ENCODE results near the gene MBD3. TPM values are rescaled to one million over a fixed set of nuclear protein-coding genes. Genes with fewer than 3 reads are reported as not detected.

The MBD3 gene
- total RNA-seq, 5 donors from 2014 or later (not counting 1 experiment from before 2014, with no cell fraction given) = 51.8 to 80.3 (median 75.5) TPM

- POLR2A ChIA-PET = no interaction called here
- H3K4me3 Mint-ChIP-seq = peak within 1 kb of the TSS; percentile 92 to 97 (median 93)
- CTCF ChIA-PET = interaction anchor here (0.6 to 2.9 kb wide), 4 partner anchors 12 to 187 kb away, joined by 3 to 9 read pairs (median 5); partner anchors contain the start of gene MBD3 (in 1 of the 2)
- H3K4me1 Mint-ChIP-seq = peaks cover 38 to 58% (median 55%) of the 10 kb centered on the region in 3 donors
- peaks cover 3% of the 10 kb centered on the region for H3K36me3 Mint-ChIP-seq
- WGBS (ENCODE audit: insufficient coverage) = under 1% methylated on average over 79 of the region's 79 CpGs
- peak within 1 kb of the TSS; percentile 99 to 100 for H3K27ac Mint-ChIP-seq
- no peaks in the 10 kb centered on the region for H3K9me3 Mint-ChIP-seq
- Histone ChIP-seq H3K27ac (ENCODE audit: low read length) (peak within 1 kb of the TSS; percentile 80), H3K4me1 (ENCODE audit: control insufficient read depth in 1 of 2, extremely low read depth in 1 of 2, insufficient read depth in 2 of 2, low read length in 2 of 2) (peaks cover 21 to 76% of the 10 kb centered on the region in 2 experiments), H3K27me3 (replicated peaks in 1 of 2; ENCODE audit: control insufficient read depth in 2 of 2, extremely low read depth in 1 of 2, insufficient read depth in 2 of 2, low read length in 1 of 2) (no peaks in the 10 kb centered on the region), H3K4me3 (ENCODE audit: control insufficient read depth in 1 of 2, extremely low read depth in 1 of 2, low read length in 1 of 2) (peak within 1 kb of the TSS; percentile 88 to 99), H3K36me3 (ENCODE audit: control insufficient read depth in 2 of 2, extremely low read depth in 1 of 2, insufficient read depth in 1 of 2, low read length in 1 of 2) (peaks cover 0 to 4% of the 10 kb centered on the region in 2 donors), H3K9me3 (no peaks in the 10 kb centered on the region)
- H3K27me3 Mint-ChIP-seq = no peaks in the 10 kb centered on the region
- DNase-seq (peak; percentile 82 to 95 (median 88)), ATAC-seq (replicated peaks in 1 of 4) (peak; percentile 84 to 85 (median 85))
Observed at GRCh38 chr19:1605236-1606137, 12.8 kb upstream of the MBD3 start, which contains the start of gene UQCR11. Gene UQCR11 (minus strand): TSS chr19:1605462. CDS start chr19:1605409, 53 bp downstream.

GRCh38 chr19:1602091-1602707 lies 9.5 kb upstream of the MBD3 start:
- ChIA-PET CTCF (no interaction called here), POLR2A (no interaction called here)
- peaks cover 9% of the 10 kb centered on the region for H3K36me3 Mint-ChIP-seq
- H3K27me3 ChIP-seq (replicated peaks in 1 of 2; ENCODE audit: control insufficient read depth in 2 of 2, extremely low read depth in 1 of 2, insufficient read depth in 2 of 2, low read length in 1 of 2) = no peaks in the 10 kb centered on the region
- ATAC-seq (replicated peaks in 1 of 4) = no peak
- no peaks in the 10 kb centered on the region for H3K27me3 Mint-ChIP-seq
- H3K4me3 ChIP-seq (ENCODE audit: control insufficient read depth in 1 of 2, extremely low read depth in 1 of 2, low read length in 1 of 2) = no peak overlapping the region
- H3K4me1 ChIP-seq (ENCODE audit: control insufficient read depth in 1 of 2, extremely low read depth in 1 of 2, insufficient read depth in 2 of 2, low read length in 2 of 2) = peaks cover 9 to 52% of the 10 kb centered on the region in 2 experiments
- H3K9me3 Mint-ChIP-seq = no peaks in the 10 kb centered on the region
- H3K9me3 ChIP-seq = no peaks in the 10 kb centered on the region
- H3K4me1 Mint-ChIP-seq = peaks cover 23 to 37% (median 35%) of the 10 kb centered on the region in 3 donors
- no peak for DNase-seq
- WGBS (ENCODE audit: insufficient coverage) = 97% methylated on average over 6 of the region's 21 CpGs
- peak overlapping the region in 2 of 3 donors; percentile 36 to 69 for H3K4me3 Mint-ChIP-seq
- H3K27ac Mint-ChIP-seq = peak overlapping the region in 1 of 2 donors; percentile 55
- H3K36me3 ChIP-seq (ENCODE audit: control insufficient read depth in 2 of 2, extremely low read depth in 1 of 2, insufficient read depth in 1 of 2, low read length in 1 of 2) = peaks cover 16 to 32% of the 10 kb centered on the region in 2 donors
- H3K27ac ChIP-seq (ENCODE audit: low read length) = no peak overlapping the region

DNA sequence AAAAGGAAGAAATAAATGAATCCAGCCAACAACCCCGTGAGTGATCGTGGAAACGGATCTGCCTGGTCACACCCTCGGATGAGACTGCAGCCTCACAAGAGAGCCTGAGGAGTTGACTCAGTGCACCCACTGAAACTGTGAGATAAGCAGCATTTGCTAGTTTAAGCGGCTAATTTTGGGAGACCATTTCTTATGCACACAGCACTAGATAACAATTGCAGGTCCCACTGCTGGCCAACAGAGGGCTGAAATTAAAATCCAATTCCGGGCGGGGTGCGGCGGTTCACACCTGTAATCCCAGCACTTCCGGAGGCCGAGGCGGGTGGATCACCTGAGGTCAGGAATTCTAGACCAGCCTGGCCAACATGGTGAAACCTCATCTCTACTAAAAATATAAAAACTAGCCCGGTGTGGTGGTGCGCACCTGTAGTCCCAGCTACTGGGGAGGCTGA lies 9.0 kb upstream of the MBD3 start:
- H3K4me3 ChIP-seq (ENCODE audit: control insufficient read depth in 1 of 2, extremely low read depth in 1 of 2, low read length in 1 of 2) = no peak overlapping the region
- peaks cover 16 to 38% of the 10 kb centered on the region in 2 donors for H3K36me3 ChIP-seq (ENCODE audit: control insufficient read depth in 2 of 2, extremely low read depth in 1 of 2, insufficient read depth in 1 of 2, low read length in 1 of 2)
- H3K27ac ChIP-seq (ENCODE audit: low read length) = no peak overlapping the region
- ChIA-PET CTCF (no interaction called here), POLR2A (interaction anchor here in 1 of 2 donors (0.5 kb wide), 1 partner anchor 9 kb away, joined by 3 read pairs; no protein-coding TSS in a partner anchor)
- H3K4me3 Mint-ChIP-seq = peak overlapping the region in 1 of 3 donors; percentile 25
- H3K9me3 Mint-ChIP-seq = no peaks in the 10 kb centered on the region
- no peak for DNase-seq
- H3K4me1 ChIP-seq (ENCODE audit: control insufficient read depth in 1 of 2, extremely low read depth in 1 of 2, insufficient read depth in 2 of 2, low read length in 2 of 2) = peaks cover 9 to 47% of the 10 kb centered on the region in 2 experiments
- no peaks in the 10 kb centered on the region for H3K27me3 Mint-ChIP-seq
- peaks cover 9% of the 10 kb centered on the region for H3K36me3 Mint-ChIP-seq
- H3K27ac Mint-ChIP-seq = peak overlapping the region in 1 of 2 donors; percentile 55
- H3K27me3 ChIP-seq (replicated peaks in 1 of 2; ENCODE audit: control insufficient read depth in 2 of 2, extremely low read depth in 1 of 2, insufficient read depth in 2 of 2, low read length in 1 of 2) = no peaks in the 10 kb centered on the region
- no peaks in the 10 kb centered on the region for H3K9me3 ChIP-seq
- 94% methylated on average over 12 of the region's 14 CpGs for WGBS (ENCODE audit: insufficient coverage)
- ATAC-seq (replicated peaks in 1 of 4) = no peak
- peaks cover 23 to 35% (median 32%) of the 10 kb centered on the region in 3 donors for H3K4me1 Mint-ChIP-seq

- H3K4me3 ChIP-seq (ENCODE audit: control insufficient read depth in 1 of 2, extremely low read depth in 1 of 2, low read length in 1 of 2) = no peak overlapping the region
- WGBS (ENCODE audit: insufficient coverage) = 96% methylated on average over 13 of the region's 15 CpGs
- Mint-ChIP-seq H3K9me3 (no peaks in the 10 kb centered on the region), H3K27me3 (no peaks in the 10 kb centered on the region), H3K4me1 (peaks cover 9 to 24% (median 21%) of the 10 kb centered on the region in 3 donors), H3K27ac (no peak overlapping the region), H3K4me3 (no peak overlapping the region), H3K36me3 (peaks cover 12% of the 10 kb centered on the region)
- ChIA-PET CTCF (interaction anchor here in 1 of 2 donors (0.5 kb wide), 1 partner anchor 51 kb away, joined by 4 read pairs; no protein-coding TSS in a partner anchor), POLR2A (no interaction called here)
- ATAC-seq (replicated peaks in 1 of 4) (peak in 1 of 4 experiments; percentile 10), DNase-seq (no peak)
- H3K9me3 ChIP-seq = no peaks in the 10 kb centered on the region
- H3K36me3 ChIP-seq (ENCODE audit: control insufficient read depth in 2 of 2, extremely low read depth in 1 of 2, insufficient read depth in 1 of 2, low read length in 1 of 2) = peaks cover 16 to 41% of the 10 kb centered on the region in 2 donors
- H3K4me1 ChIP-seq (ENCODE audit: control insufficient read depth in 1 of 2, extremely low read depth in 1 of 2, insufficient read depth in 2 of 2, low read length in 2 of 2) = peaks cover 4 to 29% of the 10 kb centered on the region in 2 experiments
- H3K27me3 ChIP-seq (replicated peaks in 1 of 2; ENCODE audit: control insufficient read depth in 2 of 2, extremely low read depth in 1 of 2, insufficient read depth in 2 of 2, low read length in 1 of 2) = no peaks in the 10 kb centered on the region
- H3K27ac ChIP-seq (ENCODE audit: low read length) = no peak overlapping the region
Observed at GRCh38 chr19:1599460-1599846, 6.8 kb upstream of the MBD3 start.

GRCh38 chr19:1598777-1599459 lies 6.3 kb upstream of the MBD3 start:
- no peak for ATAC-seq (replicated peaks in 1 of 4)
- no peak overlapping the region for H3K27ac Mint-ChIP-seq

More at GRCh38 chr19:1598777-1599459, 6.3 kb upstream of the MBD3 start:
- H3K4me3 ChIP-seq (ENCODE audit: control insufficient read depth in 1 of 2, extremely low read depth in 1 of 2, low read length in 1 of 2) = no peak overlapping the region
- ChIA-PET CTCF (interaction anchor here in 1 of 2 donors (0.6 kb wide), 1 partner anchor 186 kb away, joined by 3 read pairs; no protein-coding TSS in a partner anchor), POLR2A (no interaction called here)
- H3K4me1 Mint-ChIP-seq = peaks cover 7 to 18% (median 16%) of the 10 kb centered on the region in 3 donors
- no peaks in the 10 kb centered on the region for H3K27me3 Mint-ChIP-seq
- H3K27me3 ChIP-seq (replicated peaks in 1 of 2; ENCODE audit: control insufficient read depth in 2 of 2, extremely low read depth in 1 of 2, insufficient read depth in 2 of 2, low read length in 1 of 2) = no peaks in the 10 kb centered on the region
- peaks cover 16 to 41% of the 10 kb centered on the region in 2 donors for H3K36me3 ChIP-seq (ENCODE audit: control insufficient read depth in 2 of 2, extremely low read depth in 1 of 2, insufficient read depth in 1 of 2, low read length in 1 of 2)
- no peak overlapping the region for H3K4me3 Mint-ChIP-seq
- H3K27ac ChIP-seq (ENCODE audit: low read length) = no peak overlapping the region
- peaks cover 12% of the 10 kb centered on the region for H3K36me3 Mint-ChIP-seq
- DNase-seq = no peak
- H3K4me1 ChIP-seq (ENCODE audit: control insufficient read depth in 1 of 2, extremely low read depth in 1 of 2, insufficient read depth in 2 of 2, low read length in 2 of 2) = peaks cover 2 to 24% of the 10 kb centered on the region in 2 experiments
- 96% methylated on average over 12 of the region's 20 CpGs for WGBS (ENCODE audit: insufficient coverage)
- H3K9me3 ChIP-seq = no peaks in the 10 kb centered on the region
- no peaks in the 10 kb centered on the region for H3K9me3 Mint-ChIP-seq

Data from T-cell (primary cell).